PFSK-1 (cell line): ENCODE measurements around the gene DGCR8.

ENCODE experiments used
- FOXP2 ChIP-seq: optimal IDR thresholded peaks from 2 replicates; pipeline ENCODE3; 2011; ENCODE audit warnings: borderline replicate concordance, control low read depth, inconsistent platforms; ENCODE audit not compliant: insufficient read depth; ENCODE audit errors: extremely low read length, extremely low read depth
- POLR2AphosphoS5 ChIP-seq: IDR thresholded peaks from 2 replicates; pipeline ENCODE4 v1.6.1; 2012; ENCODE audit warnings: low read depth, mild to moderate bottlenecking, control low read depth, low read length, moderate library complexity
- REST ChIP-seq, 2 experiments: IDR thresholded peaks; 2 replicates each; pipeline versions ENCODE4 v1.6.1 to v1.8.0; 2011 to 2012; ENCODE audit warnings: low read depth in 2 of 2, low read length in 2 of 2, control low read depth in 1 of 2, inconsistent platforms in 1 of 2, mild to moderate bottlenecking in 1 of 2, moderate library complexity in 1 of 2; ENCODE audit not compliant: insufficient read depth in 1 of 2
- SIN3A ChIP-seq: IDR thresholded peaks from 2 replicates; pipeline ENCODE4 v1.6.1; 2012; ENCODE audit warnings: mild to moderate bottlenecking, low read length, moderate library complexity, borderline replicate concordance; ENCODE audit not compliant: insufficient read depth
- TAF1 ChIP-seq: IDR thresholded peaks from 2 replicates; pipeline ENCODE4 v1.6.1; 2012; ENCODE audit warnings: low read length, control low read depth, borderline replicate concordance; ENCODE audit not compliant: insufficient read depth

The DGCR8 gene

GRCh38 chr22:20159076-20159475, 79.0 kb downstream of the DGCR8 start:
- TF ChIP-seq FOXP2 (no peak), REST (IDR thresholded peaks at IDR 0.05; ENCODE audit: insufficient read depth in 1 of 2, low read depth in 2 of 2, low read length in 2 of 2) (no peak), SIN3A (no peak), TAF1 (no peak), POLR2AphosphoS5 (no peak)

GRCh38 chr22:20160041-20160440, 80.0 kb downstream of the DGCR8 start:
- TF ChIP-seq TAF1, result no peak
- TF ChIP-seq FOXP2, result no peak
- no peak for TF ChIP-seq POLR2AphosphoS5
- TF ChIP-seq SIN3A, result no peak
- no peak for TF ChIP-seq REST (IDR thresholded peaks at IDR 0.05; ENCODE audit: insufficient read depth in 1 of 2, low read depth in 2 of 2, low read length in 2 of 2)
